ENCODE data around the gene RPP25L.

The RPP25L gene

DNA sequence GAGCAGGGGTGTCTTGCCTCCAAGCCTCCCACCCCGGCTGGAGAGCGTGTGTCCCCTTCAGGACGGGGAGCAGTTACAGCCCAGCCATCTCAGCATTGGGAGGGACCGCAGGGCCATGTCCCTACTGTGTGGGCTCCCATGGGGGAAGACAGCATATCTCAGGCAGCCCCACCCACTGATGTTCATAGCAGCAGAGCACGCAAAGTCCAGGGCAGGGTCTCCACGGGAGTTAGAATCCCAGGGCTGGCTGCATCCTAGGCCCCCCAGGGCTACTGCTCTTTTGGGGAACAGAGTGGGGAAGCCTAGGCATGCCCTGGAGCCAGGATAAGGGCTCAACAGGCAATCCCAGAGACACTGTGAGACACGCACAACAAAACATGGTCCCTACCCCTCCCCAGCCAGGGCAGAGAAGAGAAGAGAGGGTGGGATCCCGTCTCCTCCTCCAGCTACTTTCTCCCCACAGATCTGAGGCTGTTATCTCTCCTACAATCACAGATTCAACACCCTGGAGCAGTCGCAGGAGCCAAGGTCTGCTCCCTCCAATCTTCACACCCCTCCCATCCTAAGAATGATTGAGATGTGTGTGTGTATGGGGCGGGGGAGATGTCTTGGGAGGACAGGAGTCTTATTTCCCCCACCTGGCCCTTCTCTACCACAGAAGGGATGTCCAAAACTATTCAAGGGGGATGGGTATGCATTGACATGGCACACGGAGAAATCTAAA, 25.8 kb downstream of the RPP25L start:
- DNase-seq (ENCODE audit: low read depth in 1 of 2, low spot score in 1 of 2), result no peak

DNA sequence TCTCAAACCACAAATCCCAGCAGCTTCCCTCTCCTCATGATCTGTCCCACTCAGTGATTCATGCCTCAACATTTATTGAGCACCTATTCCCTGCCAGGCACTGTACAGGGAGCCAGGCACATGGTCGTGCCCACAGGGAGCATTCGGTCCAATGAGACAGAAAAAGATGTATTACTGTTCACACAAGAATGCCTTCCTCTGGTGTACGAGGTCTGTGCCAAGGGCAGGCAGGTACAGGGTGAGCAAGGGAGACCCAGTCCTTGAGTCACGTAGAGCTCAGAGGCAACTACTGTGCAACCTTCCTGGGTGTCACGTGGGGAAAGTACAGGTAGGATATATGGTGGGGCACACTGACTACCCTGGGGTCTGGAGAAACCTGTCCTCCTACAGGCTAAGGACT, 26.9 kb downstream of the RPP25L start:
- no peak for DNase-seq (ENCODE audit: low read depth in 1 of 2, low spot score in 1 of 2)

DNA sequence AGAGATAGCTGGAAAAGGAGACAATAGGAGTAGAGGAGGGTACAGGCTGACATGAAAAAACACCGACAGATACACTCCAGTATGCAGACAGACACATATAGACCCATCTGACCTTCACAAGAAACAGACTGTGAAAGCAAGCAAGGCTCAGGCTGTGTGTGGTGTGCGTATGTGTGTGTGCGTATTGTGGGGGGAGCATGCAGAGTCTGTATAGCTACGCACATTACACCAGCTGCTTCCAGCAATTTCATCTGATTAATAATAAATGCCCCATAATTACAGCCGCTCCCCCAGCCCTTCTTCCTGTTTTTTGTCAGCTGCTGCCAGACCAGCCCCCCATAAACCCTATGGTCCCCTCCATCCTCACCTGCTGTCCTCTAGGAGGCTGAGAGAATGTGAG, 29.1 kb downstream of the RPP25L start:
- DNase-seq (ENCODE audit: low read depth in 1 of 2, low spot score in 1 of 2), result no peak

DNA sequence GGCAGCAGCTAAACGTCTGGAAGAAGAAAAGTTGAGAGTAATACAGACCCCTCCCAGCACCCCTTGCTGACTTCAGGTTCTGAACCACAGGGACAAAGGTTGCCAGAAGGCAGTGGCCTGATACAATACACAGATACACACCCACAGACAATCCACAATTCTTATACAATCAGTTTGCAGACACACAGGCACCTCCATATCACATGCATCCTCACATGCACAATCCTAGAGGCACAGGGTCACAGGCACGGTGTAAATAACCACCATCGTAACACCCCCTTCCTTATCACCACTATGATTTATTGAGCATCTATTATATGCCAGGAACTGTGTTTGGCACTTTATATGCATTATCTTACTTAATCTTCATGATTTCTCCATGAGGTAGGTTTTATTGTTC, 30.6 kb downstream of the RPP25L start:
- no peak for DNase-seq (ENCODE audit: low read depth in 1 of 2, low spot score in 1 of 2)

DNA sequence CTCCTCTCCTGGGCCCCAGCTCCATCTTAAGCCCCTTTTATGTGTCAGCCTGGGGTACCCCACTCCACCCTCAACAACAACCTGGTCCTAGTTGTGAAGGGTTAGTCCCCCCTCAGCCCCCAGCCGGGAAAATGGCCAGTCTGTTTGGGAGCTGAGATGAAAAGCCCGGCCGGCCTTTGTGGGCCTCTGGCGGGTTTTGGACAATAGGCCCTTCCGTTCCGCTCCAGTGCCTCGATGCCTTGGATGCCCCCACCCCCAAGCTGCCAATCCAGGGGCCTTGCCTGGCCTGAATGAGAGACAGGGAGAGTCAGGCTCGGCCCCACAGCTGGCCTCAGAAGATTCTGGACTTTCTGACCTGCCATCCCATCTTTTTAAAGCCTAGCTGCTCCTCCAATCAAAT, 31.5 kb downstream of the RPP25L start:
- no peak for DNase-seq (ENCODE audit: low read depth in 1 of 2, low spot score in 1 of 2)

DNA sequence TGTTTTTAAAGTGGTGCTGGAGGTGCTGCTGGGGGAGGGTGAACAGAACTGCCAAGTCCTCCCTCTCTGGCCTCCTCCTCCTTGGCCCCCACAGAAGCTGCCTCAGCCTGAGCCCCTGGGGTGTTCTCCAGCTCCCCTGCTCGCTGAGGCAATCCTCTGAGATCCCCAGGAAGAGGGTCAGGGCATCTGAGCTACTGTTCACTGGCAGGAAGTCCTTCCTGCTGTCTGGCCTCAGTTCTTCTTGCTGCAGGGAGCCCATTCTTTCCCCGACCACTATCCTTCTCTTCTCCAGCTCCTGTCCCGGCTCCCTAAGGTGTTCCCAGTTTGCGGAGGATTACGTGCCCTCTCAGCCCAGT, 32.1 kb downstream of the RPP25L start:
- DNase-seq (ENCODE audit: low read depth in 1 of 2, low spot score in 1 of 2), result no peak

DNA sequence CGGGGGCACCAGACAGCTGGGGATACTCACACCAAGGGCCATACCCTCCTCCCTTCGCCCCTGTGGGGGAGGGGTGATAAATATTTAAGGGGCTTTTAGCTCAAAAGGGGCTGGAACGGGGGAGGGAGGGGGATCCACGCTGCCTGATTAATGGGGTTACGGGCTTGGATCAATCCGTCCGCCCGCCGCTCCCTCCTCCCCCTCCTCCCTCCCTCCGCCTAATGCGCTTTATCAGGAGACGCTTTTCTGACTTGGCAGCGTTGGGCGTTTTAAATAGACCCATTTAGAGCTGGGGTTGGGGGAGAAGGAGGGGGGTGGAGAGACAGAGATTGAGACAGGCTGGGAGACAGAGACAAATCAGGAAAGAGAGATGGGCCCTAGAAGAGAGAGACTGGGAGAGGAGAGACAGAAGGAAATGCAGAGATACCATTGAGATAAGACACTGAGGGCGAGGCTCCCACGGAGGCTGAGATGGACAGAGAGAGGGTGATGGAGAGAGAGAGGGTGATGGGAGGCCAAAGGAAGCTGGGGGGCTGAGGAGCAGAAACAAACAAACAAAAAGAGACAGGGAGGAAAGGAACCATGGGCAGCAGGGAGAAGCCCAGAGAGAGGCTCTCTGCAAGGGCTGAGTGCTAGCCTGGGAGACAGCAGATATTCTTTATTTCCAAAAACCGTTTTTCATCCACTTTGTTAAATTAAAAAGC, 32.6 kb downstream of the RPP25L start:
- no peak for DNase-seq (ENCODE audit: low read depth in 1 of 2, low spot score in 1 of 2)

DNA sequence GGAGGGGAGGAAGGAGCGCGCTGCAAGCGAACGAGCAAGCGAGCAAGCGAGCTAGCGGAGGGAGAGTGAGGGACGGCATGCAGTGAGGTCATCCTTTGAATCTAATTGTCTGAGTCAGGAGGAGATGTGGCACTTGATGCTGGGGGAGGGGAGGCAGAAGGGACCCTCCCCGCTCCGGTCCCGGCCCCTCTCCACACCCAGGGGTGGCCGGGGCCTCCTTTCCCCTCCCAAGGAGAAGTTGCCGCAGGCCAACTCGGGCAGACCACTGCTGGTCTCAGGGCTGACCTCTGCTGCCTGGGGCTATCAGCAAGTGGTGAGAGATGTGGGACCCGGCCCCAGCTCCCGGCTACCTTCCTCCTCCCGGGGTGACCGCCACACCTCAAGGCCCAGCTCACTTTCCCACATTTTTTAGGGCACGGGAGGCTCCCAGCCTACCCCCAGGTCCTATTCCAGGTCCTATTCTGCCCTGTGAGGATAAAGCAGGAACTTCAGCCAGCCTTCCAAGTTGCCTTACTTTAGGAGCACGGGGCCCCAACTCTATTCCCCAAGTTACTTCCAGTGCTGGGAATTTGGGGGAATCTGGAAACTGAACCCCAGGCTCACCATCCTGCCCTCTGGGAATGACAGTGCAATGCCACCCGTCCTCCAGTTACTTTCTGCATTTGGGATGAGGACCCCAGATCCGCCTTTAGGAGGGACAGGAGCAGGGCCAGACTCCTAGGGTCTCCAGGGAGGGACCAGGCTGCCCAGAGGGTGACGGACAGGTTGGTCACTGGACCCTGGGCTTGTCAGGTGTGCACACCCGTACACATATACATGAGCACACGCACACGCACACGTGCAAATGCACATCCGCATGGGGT, 33.4 kb downstream of the RPP25L start:
- DNase-seq (ENCODE audit: low read depth in 1 of 2, low spot score in 1 of 2), result no peak

DNA sequence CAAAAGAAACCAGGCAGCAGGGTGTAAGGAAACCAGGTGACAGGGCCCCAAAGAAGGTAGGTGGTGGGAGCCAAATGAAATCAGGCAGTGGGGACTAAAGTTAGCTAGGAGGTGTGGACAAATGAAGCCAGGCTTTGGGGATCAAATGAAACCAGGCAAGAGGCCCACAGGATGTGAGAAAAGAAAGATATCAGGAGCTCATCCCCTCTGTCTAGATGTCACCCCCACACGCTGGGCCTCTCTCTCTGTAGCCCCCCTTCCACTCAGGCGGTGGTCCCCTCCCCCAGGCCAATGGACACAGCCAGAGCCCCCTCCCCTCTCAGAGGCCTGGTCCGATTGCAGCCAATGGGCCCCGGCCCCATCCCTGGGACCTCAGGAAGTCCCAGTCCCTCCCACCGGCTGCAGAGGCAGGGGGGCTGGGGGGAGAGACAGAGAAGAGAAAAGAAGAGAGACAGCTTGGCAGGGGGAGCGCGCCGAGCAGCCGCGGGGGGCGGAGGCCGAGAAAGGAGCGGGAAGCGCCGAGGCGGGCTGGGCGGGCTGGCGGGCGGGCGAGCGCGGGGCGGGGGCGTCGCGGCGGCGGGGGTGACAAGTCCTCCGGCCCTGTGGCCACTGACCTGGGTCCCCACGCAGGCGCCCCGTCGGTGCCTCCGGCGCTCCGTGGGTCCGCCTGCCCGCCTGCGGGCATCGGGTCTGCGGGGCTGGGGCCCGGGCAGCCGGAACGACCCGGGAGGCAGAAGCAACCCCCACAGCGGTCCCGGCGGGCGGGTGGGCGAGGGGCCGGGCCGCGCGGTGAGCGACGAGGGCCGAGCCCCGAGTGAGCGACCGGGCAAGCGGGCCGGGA, 34.3 kb downstream of the RPP25L start:
- no peak for DNase-seq (ENCODE audit: low read depth in 1 of 2, low spot score in 1 of 2)

DNA sequence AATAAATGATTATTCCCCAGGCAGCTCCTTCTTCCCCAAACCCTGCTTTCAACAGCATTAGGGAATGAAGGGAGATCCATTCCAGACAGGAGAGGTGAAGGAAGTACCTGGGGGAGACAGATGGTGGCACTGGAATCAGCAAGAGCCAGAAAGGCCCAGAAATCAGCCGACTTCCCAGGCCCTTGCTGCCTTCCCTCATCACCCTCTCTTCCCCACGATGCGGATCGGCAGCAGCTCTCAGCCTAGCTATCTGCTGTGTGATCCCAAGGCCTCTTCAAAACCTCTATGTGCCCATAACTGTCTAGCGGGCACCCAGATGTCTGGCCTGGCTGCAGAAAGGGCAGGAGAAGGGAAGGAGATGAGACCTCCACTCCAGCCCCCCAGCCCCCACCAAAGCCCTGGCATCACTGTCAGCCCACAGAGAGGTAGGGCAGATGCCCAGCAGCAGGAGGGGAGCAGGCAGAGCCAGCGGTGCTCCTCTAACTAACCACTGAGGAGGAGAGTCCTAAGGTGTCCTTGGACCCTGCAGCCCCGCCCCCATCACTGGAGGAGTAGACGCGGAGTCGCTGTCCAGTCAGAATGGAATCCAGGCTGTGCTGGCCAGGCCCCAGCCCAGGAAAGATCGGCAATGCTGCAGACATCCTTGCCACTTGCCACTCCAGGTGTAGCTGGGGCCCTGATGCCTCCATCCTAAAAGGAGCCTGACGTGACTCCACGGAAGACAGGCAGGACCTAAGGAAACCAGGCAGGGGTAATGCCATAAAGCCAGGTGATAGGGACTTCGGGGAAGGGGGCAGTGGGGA, 35.1 kb downstream of the RPP25L start:
- DNase-seq (ENCODE audit: low read depth in 1 of 2, low spot score in 1 of 2), result no peak

DNA sequence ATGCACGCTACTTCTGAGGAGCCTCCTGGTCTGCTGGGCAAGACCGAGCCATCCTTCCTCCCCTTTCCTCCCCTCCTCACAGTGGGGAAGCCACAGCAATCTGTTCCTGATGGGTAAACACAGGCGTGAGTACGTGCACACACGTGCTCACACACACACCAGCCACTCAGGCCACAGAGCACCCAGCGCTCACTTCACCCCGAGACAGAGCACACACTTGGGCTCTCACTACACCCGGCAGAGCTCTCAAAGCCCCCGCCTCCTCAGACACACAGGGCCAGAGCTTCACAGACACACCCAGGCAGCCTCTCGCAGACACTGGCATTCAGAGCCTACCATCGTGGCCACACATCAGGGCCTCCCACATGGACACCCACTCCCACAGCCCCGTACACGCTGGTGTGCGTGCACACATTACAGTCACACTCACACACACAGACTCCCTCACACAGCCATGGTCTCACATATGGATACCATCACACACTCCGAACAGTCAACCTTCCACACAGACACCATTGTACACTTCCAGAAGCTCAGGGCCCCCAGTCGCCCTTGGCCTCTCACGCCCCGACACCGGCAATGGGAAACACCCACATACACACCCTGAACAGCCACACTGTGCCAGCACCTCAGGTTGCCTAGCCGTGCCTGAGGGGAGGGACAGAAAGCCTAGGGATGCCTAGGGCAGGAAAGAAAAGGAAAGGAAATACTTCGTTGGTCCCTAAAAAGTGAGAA, 35.9 kb downstream of the RPP25L start:
- DNase-seq (ENCODE audit: low read depth in 1 of 2, low spot score in 1 of 2), result no peak

DNA sequence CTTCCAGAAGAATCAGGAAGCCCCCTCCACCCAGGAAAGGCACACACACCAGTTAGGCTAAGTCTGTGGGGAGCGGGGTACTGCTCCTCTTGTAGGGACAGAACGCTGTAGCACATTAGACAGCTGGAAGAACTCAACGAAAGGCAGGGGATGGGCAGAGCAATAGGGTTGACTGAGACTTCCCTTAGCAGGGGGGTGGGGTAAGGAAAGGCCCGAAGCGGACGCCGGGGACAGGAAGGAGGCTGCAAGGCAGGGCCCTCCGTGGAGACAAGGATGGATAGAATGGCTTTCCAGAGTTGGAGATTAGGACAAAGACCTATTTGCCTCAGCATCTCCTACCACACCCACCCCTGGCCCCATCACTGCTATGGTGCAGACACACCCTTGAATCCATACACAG, 36.7 kb downstream of the RPP25L start:
- DNase-seq (ENCODE audit: low read depth in 1 of 2, low spot score in 1 of 2), result no peak

DNA sequence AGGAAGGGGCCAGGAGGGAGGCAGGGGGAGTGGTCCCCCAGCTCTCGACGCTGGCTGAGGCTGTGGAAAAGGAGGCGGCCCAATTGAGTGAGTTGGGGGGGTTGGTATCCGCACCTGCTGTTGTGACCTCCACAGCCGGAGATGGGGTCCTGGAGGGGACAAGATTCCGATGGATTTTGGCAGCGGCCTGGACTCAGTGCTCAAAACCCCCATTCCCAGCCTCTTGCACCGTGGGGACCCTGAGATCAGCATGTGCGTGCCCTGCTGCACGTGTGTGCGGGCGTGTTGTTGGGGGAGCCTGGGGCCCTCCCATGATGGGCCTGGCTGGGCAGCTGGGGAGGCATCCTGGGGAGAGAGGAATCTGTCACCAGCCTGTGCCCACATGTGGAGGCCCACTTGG, 37.3 kb downstream of the RPP25L start:
- DNase-seq (ENCODE audit: low read depth in 1 of 2, low spot score in 1 of 2), result no peak

DNA sequence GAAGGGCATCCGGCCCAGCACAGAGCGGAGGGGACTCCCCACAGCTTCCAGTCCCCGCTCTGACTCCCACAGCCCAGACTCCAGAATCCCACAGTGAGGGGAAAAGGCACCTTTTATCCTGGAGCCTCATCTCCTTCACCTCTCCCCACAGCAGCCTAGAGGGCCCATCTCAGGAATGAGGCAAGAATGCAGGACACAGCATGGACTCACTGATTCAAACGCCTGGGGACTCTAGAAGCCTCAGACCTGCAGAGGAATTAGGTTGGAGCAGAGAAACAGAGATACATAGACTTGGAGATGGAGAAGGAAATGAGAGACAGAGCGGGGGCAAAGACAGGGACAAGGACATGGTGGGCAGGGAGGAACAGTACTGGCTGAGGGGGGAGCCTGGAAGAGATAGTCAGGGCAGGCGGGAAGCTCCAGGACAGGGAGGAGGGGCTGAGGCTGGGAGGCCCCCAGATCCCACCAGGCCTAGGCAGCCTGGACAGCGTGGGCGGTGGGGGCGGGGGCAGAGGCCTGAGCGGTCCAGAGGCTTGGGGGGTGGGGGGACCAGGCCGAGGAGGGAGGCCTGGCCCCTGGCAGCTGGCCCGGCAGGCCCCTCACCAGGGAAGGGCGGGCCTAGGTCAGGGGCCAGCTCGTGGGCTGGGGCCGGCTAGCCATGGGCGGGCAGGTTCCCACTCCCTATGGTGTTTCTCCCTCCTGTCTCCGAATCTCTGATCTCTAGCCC, 38.1 kb downstream of the RPP25L start:
- DNase-seq (ENCODE audit: low read depth in 1 of 2, low spot score in 1 of 2), result no peak

DNA sequence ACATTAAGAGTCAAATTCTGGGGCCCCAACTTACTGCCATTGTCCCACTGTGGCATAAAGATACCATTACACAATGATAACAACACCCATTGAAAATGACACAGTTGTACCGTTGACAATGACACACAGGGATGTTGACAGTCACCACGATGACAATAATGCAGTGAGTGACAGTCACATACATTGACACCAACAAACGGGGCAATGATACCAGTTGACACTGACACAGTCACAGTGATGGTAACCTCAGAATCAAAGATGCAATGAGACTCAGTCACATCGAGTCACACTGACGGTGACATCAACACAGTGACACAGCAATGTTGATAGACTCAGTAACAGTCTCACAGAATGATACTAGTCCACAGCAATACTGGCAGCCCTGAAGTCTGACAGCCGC, 39.3 kb downstream of the RPP25L start:
- DNase-seq (ENCODE audit: low read depth in 1 of 2, low spot score in 1 of 2), result no peak

DNA sequence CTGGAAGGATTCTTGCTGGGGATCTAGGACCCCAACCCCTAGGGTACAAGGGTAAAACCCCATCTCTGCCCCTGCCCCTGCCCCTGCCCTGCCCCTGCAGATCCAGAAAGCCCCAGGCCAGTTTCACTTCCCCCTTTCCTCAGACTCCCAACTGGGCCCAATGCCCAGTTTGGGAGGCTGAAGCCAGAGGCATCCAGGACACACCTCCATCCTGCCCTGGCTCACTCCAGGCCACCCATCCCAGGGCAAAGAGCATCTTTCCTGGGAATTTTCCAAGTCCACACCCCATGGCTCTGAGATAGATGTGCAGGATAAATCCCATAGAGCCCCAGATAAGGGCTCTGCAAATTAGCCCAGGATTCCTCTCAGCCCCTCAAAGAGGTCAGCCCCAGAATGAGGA, 39.8 kb downstream of the RPP25L start:
- DNase-seq (ENCODE audit: low read depth in 1 of 2, low spot score in 1 of 2), result no peak

DNA sequence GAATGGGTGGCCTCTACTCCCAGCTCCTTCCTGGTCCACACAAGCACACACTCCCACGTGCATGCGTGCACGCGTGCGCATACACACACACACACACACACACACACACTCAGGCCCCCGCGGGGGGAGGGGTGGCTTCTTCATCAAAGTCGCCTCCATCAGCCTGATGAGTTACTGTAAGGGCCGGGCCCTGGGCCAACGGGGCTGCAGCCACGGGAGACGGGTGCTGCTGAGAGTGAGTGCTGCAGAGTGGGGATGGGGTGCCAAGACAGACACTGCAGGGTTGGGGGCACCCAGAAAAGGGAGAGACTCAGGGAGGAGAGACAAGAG, 40.5 kb downstream of the RPP25L start:
- DNase-seq (ENCODE audit: low read depth in 1 of 2, low spot score in 1 of 2), result no peak

DNA sequence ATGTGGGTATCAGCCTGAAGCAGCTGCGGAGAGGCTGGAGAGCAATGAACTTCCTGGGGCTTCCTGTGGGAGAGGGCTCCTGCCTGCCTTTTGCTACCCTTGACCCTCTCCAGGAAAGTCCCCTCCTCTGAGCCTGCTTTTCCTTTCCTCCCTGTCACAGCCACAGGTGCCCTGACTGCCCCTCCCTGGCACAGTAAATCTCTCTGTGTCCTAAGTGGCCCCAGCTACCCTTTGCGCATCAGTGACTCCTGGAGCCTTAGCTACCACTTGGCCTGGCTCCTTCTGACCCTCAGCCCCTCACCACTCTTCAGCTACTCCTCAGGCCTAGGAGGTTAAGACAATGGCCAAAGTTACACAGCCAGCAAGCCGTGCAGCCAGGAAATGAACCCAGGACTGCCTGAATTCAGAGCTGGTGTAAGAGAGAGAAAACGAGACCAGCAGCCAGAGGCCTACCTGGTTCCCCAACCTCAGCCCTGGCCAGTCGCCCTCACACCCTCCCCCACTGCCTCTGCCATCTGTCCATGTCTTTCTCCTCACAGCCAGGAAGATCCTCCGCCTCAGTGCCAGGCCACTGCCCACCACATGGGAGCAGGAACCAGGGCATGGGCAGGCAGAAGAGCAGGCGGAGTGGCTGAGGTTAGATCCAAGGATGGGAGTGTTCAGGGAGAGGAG, 41.0 kb downstream of the RPP25L start:
- no peak for DNase-seq (ENCODE audit: low read depth in 1 of 2, low spot score in 1 of 2)

DNA sequence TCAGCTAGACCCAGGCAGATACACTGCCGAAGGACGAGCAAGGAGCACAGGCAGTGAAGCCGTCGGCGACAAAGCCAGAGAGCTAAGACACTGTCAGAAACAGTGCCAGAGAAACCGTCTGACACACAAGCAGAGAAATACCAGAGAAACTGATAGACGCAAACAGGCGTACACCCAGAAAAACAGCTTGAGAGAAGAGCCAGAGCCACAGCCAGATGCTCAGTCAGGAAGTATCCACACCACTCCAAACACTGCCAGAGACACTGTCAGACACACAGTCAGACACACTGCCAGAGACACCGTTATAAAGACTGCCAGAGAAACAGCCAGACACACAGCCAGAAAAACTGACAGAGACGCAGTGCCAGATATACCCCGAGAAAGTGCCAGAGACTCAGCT, 41.5 kb downstream of the RPP25L start:
- DNase-seq (ENCODE audit: low read depth in 1 of 2, low spot score in 1 of 2), result no peak
